HG02970 (cell line): ENCODE results near the gene DBH.

Experiments
- ATAC-seq: cut with Tn5 transposase; IDR thresholded peaks from one replicate; pipeline ENCODE4 v1.9.1; 2021; ENCODE audit warnings: mild to moderate bottlenecking, moderate library complexity, moderate number of reproducible peaks; ENCODE audit not compliant: unreplicated experiment, low FRiP score

The DBH gene

DNA sequence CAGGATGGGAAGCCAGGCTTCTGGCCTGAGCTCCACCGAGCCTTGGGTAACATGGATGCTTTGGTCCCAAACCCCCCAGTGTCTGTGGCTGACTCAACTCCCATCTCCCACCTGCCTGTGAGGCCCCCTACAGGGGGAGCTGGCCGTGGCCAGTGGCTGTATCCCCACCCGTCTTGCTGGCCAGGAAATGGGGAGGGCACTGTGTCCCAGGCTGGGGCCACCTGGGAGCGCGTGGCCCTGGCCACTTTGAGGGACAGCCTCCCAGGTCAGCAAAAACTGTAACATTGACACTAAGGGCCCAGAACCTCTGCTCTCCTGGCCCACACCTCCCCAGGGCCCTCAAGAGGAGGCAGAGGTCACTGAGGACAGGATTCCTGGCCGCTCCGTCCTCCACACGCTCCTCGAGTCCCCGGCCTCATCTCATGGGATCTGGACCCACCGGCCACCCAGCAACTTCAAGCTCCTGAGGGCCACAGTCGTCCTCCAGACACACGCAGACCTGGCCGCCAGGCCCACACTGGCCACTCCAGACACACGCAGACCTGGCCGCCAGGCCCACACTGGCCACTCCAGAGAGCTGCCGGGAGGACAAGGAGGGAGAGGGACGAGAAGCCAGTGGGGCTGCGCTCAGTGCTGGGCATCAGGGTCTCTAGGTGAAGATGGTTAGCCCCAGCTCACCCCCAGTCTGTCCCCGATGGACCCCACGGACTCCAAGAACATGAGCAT lies 44.2 kb downstream of the DBH start:
- ATAC-seq, result no peak

- ATAC-seq, result no peak
Measured at GRCh38 chr9:133680976-133681657, 45.0 kb downstream of the DBH start.

- ATAC-seq, result no peak
Measured at GRCh38 chr9:133681658-133682306, 45.6 kb downstream of the DBH start.

- ATAC-seq, result no peak
Measured at GRCh38 chr9:133682818-133683585, 46.8 kb downstream of the DBH start.

DNA sequence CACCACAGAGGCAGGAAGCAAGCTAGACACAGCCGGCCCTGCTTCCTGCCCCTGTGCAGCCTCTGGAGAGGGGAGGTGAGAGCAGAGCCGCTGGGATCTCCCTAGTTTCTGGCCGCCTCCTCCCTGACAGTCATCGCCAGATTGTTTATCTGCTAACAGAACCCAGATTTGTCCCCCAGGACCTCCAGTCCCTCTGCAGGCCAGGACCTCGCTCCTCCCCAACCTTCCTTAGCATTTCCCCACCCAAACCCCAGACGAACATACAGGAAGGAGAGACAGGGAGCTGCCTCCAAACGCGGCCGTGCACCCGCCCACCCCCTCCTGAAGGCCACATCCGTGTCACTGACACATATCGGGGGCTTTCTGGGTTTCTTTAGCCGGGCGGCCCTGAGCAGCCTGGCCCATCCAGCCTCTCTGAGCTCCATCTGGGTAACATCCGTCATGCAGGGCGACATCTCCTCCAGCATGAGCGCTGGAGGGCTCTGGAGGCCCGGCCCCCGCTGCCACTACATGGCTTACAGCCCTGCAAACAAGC lies 47.5 kb downstream of the DBH start:
- ATAC-seq, result no peak

GRCh38 chr9:133684121-133684935 lies 48.2 kb downstream of the DBH start:
- no peak for ATAC-seq

DNA sequence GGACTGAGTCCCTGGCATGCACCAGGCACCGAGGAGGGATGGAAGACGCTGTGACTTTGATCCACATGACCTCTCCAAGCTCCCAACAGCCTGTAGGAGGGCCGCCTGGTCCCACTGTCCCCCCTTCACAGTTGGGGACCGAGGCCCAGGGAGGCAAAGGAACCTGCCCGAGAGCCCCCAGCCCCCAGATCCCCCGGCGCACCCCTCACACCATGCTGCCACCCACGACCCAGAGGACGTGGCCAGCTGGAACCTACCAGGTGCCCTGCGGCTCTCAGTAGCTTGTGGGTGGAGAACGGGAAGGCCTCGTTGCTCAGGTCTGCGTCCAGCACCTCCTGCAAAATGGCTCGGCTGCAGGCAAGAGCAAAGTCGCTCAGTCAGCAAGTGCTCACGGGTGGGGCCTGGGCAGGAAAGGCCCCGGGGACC lies 48.8 kb downstream of the DBH start:
- ATAC-seq, result no peak

DNA sequence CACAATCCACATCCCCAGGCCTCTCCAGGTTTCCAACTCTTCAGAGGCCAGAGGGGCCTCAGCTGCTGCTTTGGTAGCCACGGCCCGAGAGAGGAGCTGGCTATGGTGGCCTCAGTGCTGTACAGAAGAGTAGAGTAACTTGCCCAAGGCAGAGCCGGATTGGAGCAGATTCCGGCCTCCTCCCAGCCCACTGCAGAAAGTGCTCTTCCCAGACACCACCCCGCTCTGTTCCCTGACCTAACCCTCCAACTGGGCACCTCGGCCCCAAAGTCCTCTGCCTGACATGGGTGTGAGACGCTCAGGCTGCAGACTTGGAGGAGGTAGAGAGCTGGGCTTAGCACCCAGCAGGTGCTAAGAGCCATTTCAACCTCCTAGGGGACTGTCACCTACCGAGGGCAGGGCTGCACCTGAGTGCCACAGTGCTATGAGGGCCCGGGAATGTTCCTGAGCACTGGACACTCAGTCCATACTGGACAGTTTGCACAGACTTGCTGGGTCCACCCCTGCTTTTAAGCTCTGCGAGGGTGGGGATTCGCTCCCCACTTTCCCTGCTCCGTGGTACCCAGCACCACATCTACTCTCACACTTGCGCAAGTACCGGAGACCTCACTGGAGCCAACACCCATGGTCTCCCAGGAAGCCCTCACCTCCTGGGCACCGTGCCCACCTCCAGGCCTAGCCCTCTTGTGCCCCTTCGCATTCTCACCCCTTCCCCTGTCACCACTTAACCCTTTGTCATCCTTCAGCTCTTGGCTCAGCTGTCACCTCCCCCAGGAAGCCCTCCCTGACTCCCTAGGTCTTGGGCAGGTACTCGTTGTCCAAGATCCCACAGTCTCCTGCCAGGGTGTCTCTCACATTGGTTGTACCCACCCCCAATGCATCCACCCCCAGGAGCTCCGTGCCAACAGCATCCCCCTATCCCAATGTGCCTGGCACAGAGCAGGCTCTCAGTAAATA lies 49.8 kb downstream of the DBH start:
- no peak for ATAC-seq

GRCh38 chr9:133686642-133687575 lies 50.7 kb downstream of the DBH start:
- ATAC-seq, result no peak

DNA sequence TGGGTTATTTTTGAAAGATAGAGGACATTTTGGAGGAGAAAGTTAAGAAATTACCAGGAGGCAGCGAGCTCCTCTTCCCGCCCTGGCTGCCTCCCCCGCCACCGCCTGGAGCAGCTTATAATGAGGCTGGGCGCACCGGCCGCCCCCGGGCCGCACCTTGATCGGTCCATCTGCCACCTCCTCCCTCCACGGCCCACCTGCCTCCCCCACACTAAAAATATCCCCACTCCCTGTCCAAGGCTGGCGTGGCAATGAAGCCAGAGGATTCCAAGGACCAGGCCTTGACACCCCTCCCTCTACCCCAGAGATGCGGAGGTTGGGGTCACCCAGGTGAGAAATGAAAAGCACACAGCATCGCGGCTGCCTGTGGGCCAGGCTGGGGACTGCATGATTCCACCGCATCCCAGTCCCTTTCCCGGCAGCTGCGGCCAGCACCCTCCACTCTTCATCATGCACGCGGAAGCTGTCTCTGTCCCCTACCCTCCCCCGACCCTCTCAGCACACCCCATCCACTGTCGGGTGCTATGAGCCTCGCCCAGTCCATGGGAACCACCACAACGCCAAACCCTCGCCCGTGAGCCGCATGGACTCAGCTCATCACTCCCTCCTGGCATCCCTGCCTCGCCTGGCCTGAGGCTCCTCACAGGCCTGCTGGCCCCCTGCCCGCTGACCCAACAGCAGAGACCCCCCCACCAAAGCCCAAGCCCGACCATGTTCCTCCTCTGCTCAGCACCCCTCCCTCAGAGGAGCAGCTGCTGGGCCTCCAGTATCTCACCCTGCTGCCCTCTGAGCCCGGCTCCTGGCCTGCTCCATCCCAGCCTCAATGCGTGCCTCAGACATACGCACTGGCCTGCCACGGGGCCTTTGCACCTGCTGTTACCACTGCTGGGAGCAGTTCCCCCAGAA lies 51.9 kb downstream of the DBH start:
- ATAC-seq, result no peak

DNA sequence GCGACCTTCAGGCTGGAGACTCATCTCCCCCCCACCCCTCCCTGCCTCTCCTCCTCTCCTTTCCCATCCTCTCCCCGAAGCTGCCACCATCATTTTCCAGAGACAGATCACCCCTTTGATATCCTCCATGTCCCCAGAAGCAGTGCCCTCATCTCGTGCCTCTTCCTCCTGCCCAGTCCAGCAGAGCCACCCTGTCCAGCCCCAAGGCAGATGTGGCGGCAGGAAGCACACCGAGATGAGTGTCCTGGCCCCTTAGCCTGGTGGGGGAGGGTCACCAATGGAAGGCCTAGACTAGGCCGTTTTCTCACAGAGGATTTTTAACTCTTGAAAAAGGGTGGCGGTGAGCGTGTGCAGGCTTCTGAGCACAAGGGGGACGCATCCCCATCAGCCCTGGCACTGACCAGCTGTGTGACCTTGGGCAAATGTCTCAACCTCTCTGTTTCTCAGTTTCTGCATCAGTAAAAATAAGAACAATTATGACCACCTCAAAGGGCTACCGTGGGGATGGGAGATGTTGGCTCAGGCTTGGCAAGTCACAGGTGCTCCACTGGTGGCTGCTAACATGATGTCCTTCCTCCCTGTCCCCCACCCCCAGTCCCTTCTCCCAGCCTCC lies 53.1 kb downstream of the DBH start:
- no peak for ATAC-seq

GRCh38 chr9:133690081-133690561 lies 54.0 kb downstream of the DBH start:
- ATAC-seq, result no peak

GRCh38 chr9:133691191-133691590 lies 55.0 kb downstream of the DBH start:
- no peak for ATAC-seq

GRCh38 chr9:133691626-133692363 lies 55.6 kb downstream of the DBH start:
- no peak for ATAC-seq

DNA sequence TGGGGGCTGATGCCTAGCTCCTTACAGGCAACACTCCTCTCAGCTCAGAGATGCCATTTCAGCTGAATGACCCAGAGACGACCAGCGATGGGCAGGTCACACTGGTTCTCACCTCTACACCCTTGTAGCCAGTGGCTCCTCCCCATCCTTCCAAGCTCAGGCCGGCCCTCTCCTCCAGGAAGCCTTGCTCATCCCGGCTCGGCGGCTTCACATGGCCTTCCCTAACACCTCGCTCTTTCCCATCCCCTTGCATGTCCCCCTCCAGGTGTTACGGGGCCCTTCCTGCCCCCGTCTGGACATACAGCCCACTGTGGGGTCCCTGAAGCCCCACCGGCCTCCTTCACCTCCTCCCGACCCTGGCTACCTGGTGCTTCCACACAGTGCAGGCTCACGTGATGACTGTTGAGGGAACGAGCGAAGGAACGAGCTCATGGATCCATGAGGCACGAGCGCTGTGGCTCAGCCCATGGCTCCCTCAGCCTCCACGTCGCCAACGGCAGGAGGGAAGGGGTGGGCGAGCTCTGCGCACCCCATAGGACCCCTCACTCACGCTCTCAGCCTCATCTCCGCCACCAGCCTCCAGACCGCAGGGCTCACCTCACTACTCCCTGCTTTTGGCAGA lies 56.3 kb downstream of the DBH start:
- ATAC-seq, result no peak
